Measurements from ENCODE around the gene CEP97.

Gene CEP97

GRCh38 chr3:101685870-101686307, 38.5 kb upstream of the CEP97 start:
- Histone ChIP-seq H2AFZ (ENCODE audit: insufficient read depth, low read length, poor library complexity) (peak overlapping the region; percentile 17), H3K27me3 (ENCODE audit: insufficient read depth, low read length) (no peaks in the 10 kb centered on the region), H3K27ac (ENCODE audit: low read depth, low read length) (peak overlapping the region; percentile 87), H3K9ac (ENCODE audit: low read length) (peak overlapping the region; percentile 97), H3K4me3 (ENCODE audit: low read depth, low read length) (peak overlapping the region; percentile 78), H3K4me2 (ENCODE audit: low read length) (peak overlapping the region; percentile 78), H3K23ac (ENCODE audit: low read length) (no peak overlapping the region), H3K4ac (ENCODE audit: low read depth, low read length) (peak overlapping the region; percentile 96), H4K8ac (ENCODE audit: low read depth, low read length) (peak overlapping the region; percentile 93), H2AK5ac (ENCODE audit: low read length) (peak overlapping the region; percentile 72), H3K79me1 (ENCODE audit: low read length) (peaks cover 8% of the 10 kb centered on the region), H2BK120ac (ENCODE audit: insufficient read depth, low read length, poor library complexity) (peak overlapping the region; percentile 29), H3K79me2 (ENCODE audit: control insufficient read depth, insufficient read depth, low read length, poor library complexity) (peaks cover 16% of the 10 kb centered on the region), H3K18ac (ENCODE audit: low read length) (peak overlapping the region; percentile 32), H4K91ac (ENCODE audit: low read depth, low read length) (peak overlapping the region; percentile 65), H3K36me3 (ENCODE audit: control insufficient read depth in 1 of 2, insufficient read depth in 2 of 2, low read length in 2 of 2) (peaks cover 22 to 24% of the 10 kb centered on the region in 2 experiments), H3K4me1 (ENCODE audit: control insufficient read depth in 1 of 2, insufficient read depth in 2 of 2, low read length in 2 of 2) (peaks cover 4 to 11% of the 10 kb centered on the region in 2 experiments), H3K14ac (ENCODE audit: low read length) (peak overlapping the region; percentile 79), H2BK5ac (ENCODE audit: low read depth, low read length, poor library complexity) (peak overlapping the region; percentile 78), H3K9me3 (ENCODE audit: insufficient read depth, low read depth, low read length) (no peaks in the 10 kb centered on the region), H2BK12ac (ENCODE audit: low read length) (no peak overlapping the region), H4K12ac (ENCODE audit: low read depth, low read length) (peak overlapping the region; percentile 86)
- no peak for DNase-seq
- WGBS (ENCODE audit: extremely low coverage, insufficient coverage, insufficient read length), result no CpG with 5 or more reads among the region's 11 CpGs

- Histone ChIP-seq H2AK5ac (ENCODE audit: low read length) (no peak overlapping the region), H3K23ac (ENCODE audit: low read length) (no peak overlapping the region), H4K12ac (ENCODE audit: low read depth, low read length) (peak overlapping the region; percentile 70), H3K79me2 (ENCODE audit: control insufficient read depth, insufficient read depth, low read length, poor library complexity) (peaks cover 16% of the 10 kb centered on the region), H2BK5ac (ENCODE audit: low read depth, low read length, poor library complexity) (peak overlapping the region; percentile 68), H3K36me3 (ENCODE audit: control insufficient read depth in 1 of 2, insufficient read depth in 2 of 2, low read length in 2 of 2) (peaks cover 13% of the 10 kb centered on the region in 2 experiments), H3K4me3 (ENCODE audit: low read depth, low read length) (no peak overlapping the region), H3K18ac (ENCODE audit: low read length) (peak overlapping the region; percentile 55), H3K27me3 (ENCODE audit: insufficient read depth, low read length) (no peaks in the 10 kb centered on the region), H3K27ac (ENCODE audit: low read depth, low read length) (peak overlapping the region; percentile 74), H3K4me2 (ENCODE audit: low read length) (peak overlapping the region; percentile 40), H3K79me1 (ENCODE audit: low read length) (peaks cover 8% of the 10 kb centered on the region), H3K4ac (ENCODE audit: low read depth, low read length) (peak overlapping the region; percentile 37), H3K4me1 (ENCODE audit: control insufficient read depth in 1 of 2, insufficient read depth in 2 of 2, low read length in 2 of 2) (peaks cover 4 to 11% of the 10 kb centered on the region in 2 experiments), H2BK12ac (ENCODE audit: low read length) (peak overlapping the region; percentile 20), H3K14ac (ENCODE audit: low read length) (no peak overlapping the region), H3K9ac (ENCODE audit: low read length) (no peak overlapping the region), H4K91ac (ENCODE audit: low read depth, low read length) (peak overlapping the region; percentile 81), H3K9me3 (ENCODE audit: insufficient read depth, low read depth, low read length) (no peaks in the 10 kb centered on the region), H2AFZ (ENCODE audit: insufficient read depth, low read length, poor library complexity) (no peak overlapping the region), H2BK120ac (ENCODE audit: insufficient read depth, low read length, poor library complexity) (peak overlapping the region; percentile 34), H4K8ac (ENCODE audit: low read depth, low read length) (peak overlapping the region; percentile 78)
- WGBS (ENCODE audit: extremely low coverage, insufficient coverage, insufficient read length), result no CpG with 5 or more reads among the region's 25 CpGs
- peak; percentile 54 to 72 for DNase-seq
These were observed 37.1 kb upstream of the CEP97 start for GRCh38 chr3:101687142-101687931.

GRCh38 chr3:101689286-101689685, 35.1 kb upstream of the CEP97 start:
- H3K4me1 ChIP-seq (ENCODE audit: control insufficient read depth in 1 of 2, insufficient read depth in 2 of 2, low read length in 2 of 2), result peaks cover 4 to 8% of the 10 kb centered on the region in 2 experiments
- no peak overlapping the region for H3K4ac ChIP-seq (ENCODE audit: low read depth, low read length)
- H2BK120ac ChIP-seq (ENCODE audit: insufficient read depth, low read length, poor library complexity), result no peak overlapping the region
- H2AK5ac ChIP-seq (ENCODE audit: low read length), result no peak overlapping the region
- no peak overlapping the region for H3K14ac ChIP-seq (ENCODE audit: low read length)
- DNase-seq, result no peak
- H2BK12ac ChIP-seq (ENCODE audit: low read length), result no peak overlapping the region
- peaks cover 8% of the 10 kb centered on the region for H3K79me1 ChIP-seq (ENCODE audit: low read length)
- no peak overlapping the region for H3K18ac ChIP-seq (ENCODE audit: low read length)
- no peak overlapping the region for H2BK5ac ChIP-seq (ENCODE audit: low read depth, low read length, poor library complexity)
- H3K9ac ChIP-seq (ENCODE audit: low read length), result no peak overlapping the region
- no peaks in the 10 kb centered on the region for H3K9me3 ChIP-seq (ENCODE audit: insufficient read depth, low read depth, low read length)
- H2AFZ ChIP-seq (ENCODE audit: insufficient read depth, low read length, poor library complexity), result no peak overlapping the region
- no peak overlapping the region for H3K4me3 ChIP-seq (ENCODE audit: low read depth, low read length)
- H4K8ac ChIP-seq (ENCODE audit: low read depth, low read length), result no peak overlapping the region
- H4K12ac ChIP-seq (ENCODE audit: low read depth, low read length), result no peak overlapping the region
- H3K79me2 ChIP-seq (ENCODE audit: control insufficient read depth, insufficient read depth, low read length, poor library complexity), result peaks cover 12% of the 10 kb centered on the region
- H3K27ac ChIP-seq (ENCODE audit: low read depth, low read length), result no peak overlapping the region
- WGBS (ENCODE audit: extremely low coverage, insufficient coverage, insufficient read length), result no CpG with 5 or more reads among the region's 2 CpGs
- H3K4me2 ChIP-seq (ENCODE audit: low read length), result no peak overlapping the region
- no peak overlapping the region for H3K23ac ChIP-seq (ENCODE audit: low read length)
- H4K91ac ChIP-seq (ENCODE audit: low read depth, low read length), result no peak overlapping the region
- H3K36me3 ChIP-seq (ENCODE audit: control insufficient read depth in 1 of 2, insufficient read depth in 2 of 2, low read length in 2 of 2), result peaks cover 3 to 6% of the 10 kb centered on the region in 2 experiments
- H3K27me3 ChIP-seq (ENCODE audit: insufficient read depth, low read length), result no peaks in the 10 kb centered on the region

GRCh38 chr3:101690972-101691371, 33.4 kb upstream of the CEP97 start:
- Histone ChIP-seq H4K91ac (ENCODE audit: low read depth, low read length) (no peak overlapping the region), H4K8ac (ENCODE audit: low read depth, low read length) (no peak overlapping the region), H3K14ac (ENCODE audit: low read length) (no peak overlapping the region), H3K36me3 (ENCODE audit: control insufficient read depth in 1 of 2, insufficient read depth in 2 of 2, low read length in 2 of 2) (no peaks in the 10 kb centered on the region), H3K18ac (ENCODE audit: low read length) (no peak overlapping the region), H2AK5ac (ENCODE audit: low read length) (no peak overlapping the region), H3K9ac (ENCODE audit: low read length) (no peak overlapping the region), H3K4me2 (ENCODE audit: low read length) (no peak overlapping the region), H3K4me1 (ENCODE audit: control insufficient read depth in 1 of 2, insufficient read depth in 2 of 2, low read length in 2 of 2) (peaks cover 4 to 5% of the 10 kb centered on the region in 2 experiments), H3K9me3 (ENCODE audit: insufficient read depth, low read depth, low read length) (no peaks in the 10 kb centered on the region), H4K12ac (ENCODE audit: low read depth, low read length) (no peak overlapping the region), H3K79me1 (ENCODE audit: low read length) (peaks cover 8% of the 10 kb centered on the region), H3K27me3 (ENCODE audit: insufficient read depth, low read length) (no peaks in the 10 kb centered on the region), H3K4ac (ENCODE audit: low read depth, low read length) (no peak overlapping the region), H2BK12ac (ENCODE audit: low read length) (no peak overlapping the region), H3K79me2 (ENCODE audit: control insufficient read depth, insufficient read depth, low read length, poor library complexity) (peaks cover 6% of the 10 kb centered on the region), H2BK120ac (ENCODE audit: insufficient read depth, low read length, poor library complexity) (no peak overlapping the region), H3K4me3 (ENCODE audit: low read depth, low read length) (no peak overlapping the region), H3K27ac (ENCODE audit: low read depth, low read length) (no peak overlapping the region), H2BK5ac (ENCODE audit: low read depth, low read length, poor library complexity) (no peak overlapping the region), H2AFZ (ENCODE audit: insufficient read depth, low read length, poor library complexity) (no peak overlapping the region), H3K23ac (ENCODE audit: low read length) (no peak overlapping the region)
- no peak for DNase-seq
